Mononuclear cell (primary cell): Measurements from ENCODE around the gene WWOX. TPM values are rescaled to one million over a fixed set of nuclear protein-coding genes. Genes with fewer than 3 reads are reported as not detected.

ENCODE experiments used
- H3K27me3 ChIP-seq: 2 replicates; pipeline ENCODE4 v1.6.0; 2011; ENCODE audit warnings: low read length, control low read depth; ENCODE audit not compliant: insufficient read depth
- H3K4me1 ChIP-seq: 2 replicates; pipeline ENCODE4 v1.5.1; 2011; ENCODE audit warnings: mild to moderate bottlenecking, low read length, control low read depth; ENCODE audit not compliant: insufficient read depth
- H3K4me3 ChIP-seq: 2 replicates; pipeline ENCODE4 v1.5.1; 2011; ENCODE audit warnings: mild to moderate bottlenecking, low read length, moderate library complexity
- H3K9me3 ChIP-seq: 2 replicates; pipeline ENCODE4 v1.5.1; 2011; ENCODE audit warnings: low read depth, mild to moderate bottlenecking, control low read depth, low read length
- total RNA-seq: library from RNA; depleted of rRNA; stranded (reverse); fragments of >200 nt; gene quantifications from one replicate; pipeline ENCODE4 v1.2.3, GENCODE V29; 2012

WWOX gene
- total RNA-seq, 1 donor: 22.7 TPM

GRCh38 chr16:78096386-78096785, 3.1 kb upstream of the WWOX start:
- Histone ChIP-seq H3K4me1 (peaks cover 15% of the 10 kb centered on the region), H3K9me3 (no peaks in the 10 kb centered on the region), H3K27me3 (no peaks in the 10 kb centered on the region), H3K4me3 (no peak overlapping the region)

- H3K4me3 ChIP-seq: no peak overlapping the region
- H3K9me3 ChIP-seq: no peaks in the 10 kb centered on the region
- H3K27me3 ChIP-seq: no peaks in the 10 kb centered on the region
- H3K4me1 ChIP-seq: peaks cover 15% of the 10 kb centered on the region
These were observed 1.9 kb upstream of the WWOX start for GRCh38 chr16:78097548-78097947.

- Histone ChIP-seq H3K4me1 (peaks cover 15% of the 10 kb centered on the region), H3K9me3 (no peaks in the 10 kb centered on the region), H3K27me3 (no peaks in the 10 kb centered on the region), H3K4me3 (no peak overlapping the region)
These were observed 1.4 kb upstream of the WWOX start for GRCh38 chr16:78098087-78098486.

GRCh38 chr16:78098595-78099270, 721 bp upstream of the WWOX start:
- H3K4me1 ChIP-seq: peaks cover 15% of the 10 kb centered on the region
- H3K4me3 ChIP-seq: peak overlapping the region; percentile 94
- no peaks in the 10 kb centered on the region for H3K27me3 ChIP-seq
- no peaks in the 10 kb centered on the region for H3K9me3 ChIP-seq

GRCh38 chr16:78100112-78100467, 636 bp downstream of the WWOX start:
- Histone ChIP-seq H3K4me1 (peaks cover 15% of the 10 kb centered on the region), H3K4me3 (peak overlapping the region; percentile 94), H3K9me3 (no peaks in the 10 kb centered on the region)

GRCh38 chr16:78102122-78102660, 2.7 kb downstream of the WWOX start:
- H3K9me3 ChIP-seq: no peaks in the 10 kb centered on the region
- peaks cover 15% of the 10 kb centered on the region for H3K4me1 ChIP-seq
- no peaks in the 10 kb centered on the region for H3K27me3 ChIP-seq
- H3K4me3 ChIP-seq: no peak overlapping the region

More at GRCh38 chr16:78100112-78100467, 636 bp downstream of the WWOX start:
- H3K27me3 ChIP-seq: no peaks in the 10 kb centered on the region

GRCh38 chr16:78102865-78103264, 3.4 kb downstream of the WWOX start:
- Histone ChIP-seq H3K4me1 (peaks cover 15% of the 10 kb centered on the region), H3K9me3 (no peaks in the 10 kb centered on the region), H3K27me3 (no peaks in the 10 kb centered on the region), H3K4me3 (no peak overlapping the region)

GRCh38 chr16:78105517-78105916, 6.1 kb downstream of the WWOX start:
- Histone ChIP-seq H3K27me3 (no peaks in the 10 kb centered on the region), H3K4me1 (peaks cover 1% of the 10 kb centered on the region)

GRCh38 chr16:78106686-78107085, 7.2 kb downstream of the WWOX start:
- no peak overlapping the region for H3K4me3 ChIP-seq
- H3K9me3 ChIP-seq: no peaks in the 10 kb centered on the region
- no peaks in the 10 kb centered on the region for H3K4me1 ChIP-seq
- H3K27me3 ChIP-seq: no peaks in the 10 kb centered on the region

More at GRCh38 chr16:78105517-78105916, 6.1 kb downstream of the WWOX start:
- Histone ChIP-seq H3K4me3 (no peak overlapping the region), H3K9me3 (no peaks in the 10 kb centered on the region)

GRCh38 chr16:78108451-78108850, 9.0 kb downstream of the WWOX start:
- Histone ChIP-seq H3K27me3 (no peaks in the 10 kb centered on the region), H3K4me3 (no peak overlapping the region), H3K4me1 (no peaks in the 10 kb centered on the region), H3K9me3 (no peaks in the 10 kb centered on the region)

GRCh38 chr16:78113258-78113657, 13.8 kb downstream of the WWOX start:
- Histone ChIP-seq H3K9me3 (no peaks in the 10 kb centered on the region), H3K27me3 (no peaks in the 10 kb centered on the region), H3K4me3 (no peak overlapping the region)

GRCh38 chr16:78115659-78116058, 16.2 kb downstream of the WWOX start:
- Histone ChIP-seq H3K4me3 (no peak overlapping the region), H3K9me3 (no peaks in the 10 kb centered on the region), H3K4me1 (no peaks in the 10 kb centered on the region), H3K27me3 (no peaks in the 10 kb centered on the region)

More at GRCh38 chr16:78113258-78113657, 13.8 kb downstream of the WWOX start:
- H3K4me1 ChIP-seq: no peaks in the 10 kb centered on the region

GRCh38 chr16:78116946-78117345, 17.5 kb downstream of the WWOX start:
- no peaks in the 10 kb centered on the region for H3K9me3 ChIP-seq
- H3K4me3 ChIP-seq: no peak overlapping the region
- no peaks in the 10 kb centered on the region for H3K4me1 ChIP-seq
- H3K27me3 ChIP-seq: no peaks in the 10 kb centered on the region

GRCh38 chr16:78117391-78117790, 17.9 kb downstream of the WWOX start:
- no peaks in the 10 kb centered on the region for H3K9me3 ChIP-seq
- no peak overlapping the region for H3K4me3 ChIP-seq
- H3K4me1 ChIP-seq: no peaks in the 10 kb centered on the region
- no peaks in the 10 kb centered on the region for H3K27me3 ChIP-seq

- Histone ChIP-seq H3K4me3 (no peak overlapping the region), H3K4me1 (no peaks in the 10 kb centered on the region), H3K9me3 (no peaks in the 10 kb centered on the region), H3K27me3 (no peaks in the 10 kb centered on the region)
These were observed 19.1 kb downstream of the WWOX start for GRCh38 chr16:78118469-78119025.
